Hematopoietic multipotent progenitor cell treated with erythropoietin and hydrocortisone succinate and interleukin-3 and kit ligand, for 6 days (in vitro differentiated cells): ENCODE results near the gene MAP7D1.

Source experiments
- DNase-seq: peaks from one replicate; pipeline ENCODE4 v3.0.0-alpha.2; 2015

MAP7D1 gene

DNA sequence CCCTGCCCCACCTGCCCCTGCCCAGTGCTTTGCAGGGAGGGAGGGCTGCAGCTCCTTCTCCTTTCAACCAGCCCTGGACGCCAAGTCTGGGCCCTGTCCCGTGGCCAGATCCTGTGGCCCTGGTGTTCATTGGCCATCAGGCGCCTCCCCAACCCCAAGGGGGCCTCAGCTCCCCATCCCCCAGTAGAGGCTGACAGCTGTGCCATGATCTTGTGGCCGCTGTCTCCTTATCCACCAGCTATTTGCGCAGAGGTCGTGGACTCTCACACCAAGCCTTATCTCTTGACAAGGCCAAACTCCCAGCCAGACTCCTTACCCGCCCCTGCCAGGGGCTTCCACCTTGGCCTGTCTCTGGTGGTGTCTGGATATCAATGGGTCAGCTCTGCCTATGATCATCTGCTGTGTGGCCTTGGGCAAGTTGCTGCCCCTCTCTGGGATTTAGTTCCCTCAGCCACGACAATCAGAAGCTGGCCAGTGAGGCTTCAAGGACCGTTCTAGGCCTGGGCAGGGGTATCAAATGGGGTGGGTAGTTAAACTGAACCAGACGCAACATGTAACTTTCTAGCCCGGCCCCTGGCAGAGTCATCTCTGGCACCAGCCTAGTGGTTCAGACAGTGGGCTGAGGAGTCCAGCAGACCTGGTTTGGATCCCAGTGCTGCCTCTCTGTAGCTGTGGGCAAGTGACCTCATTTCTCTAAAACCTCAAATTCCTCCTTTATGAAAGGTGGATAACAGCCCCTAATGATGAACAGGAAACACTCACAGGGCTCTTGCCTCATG is 27.6 kb upstream of the MAP7D1 start:
- peak; percentile 38 for DNase-seq

DNA sequence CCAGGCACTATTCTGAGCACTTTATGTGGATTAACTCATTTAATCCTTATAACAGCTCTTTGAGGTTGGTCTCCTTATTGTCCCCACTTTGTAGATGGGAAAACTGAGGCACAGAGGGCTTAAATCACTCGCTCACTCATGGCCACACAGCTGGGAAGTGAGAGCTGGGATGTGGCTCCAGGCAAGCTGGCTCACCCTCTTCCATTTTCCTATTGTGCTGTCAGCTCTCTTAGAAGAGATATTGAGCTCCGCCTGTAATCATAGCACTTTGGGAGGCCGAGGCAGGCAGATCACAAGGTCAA is 27.1 kb upstream of the MAP7D1 start:
- DNase-seq: no peak

DNA sequence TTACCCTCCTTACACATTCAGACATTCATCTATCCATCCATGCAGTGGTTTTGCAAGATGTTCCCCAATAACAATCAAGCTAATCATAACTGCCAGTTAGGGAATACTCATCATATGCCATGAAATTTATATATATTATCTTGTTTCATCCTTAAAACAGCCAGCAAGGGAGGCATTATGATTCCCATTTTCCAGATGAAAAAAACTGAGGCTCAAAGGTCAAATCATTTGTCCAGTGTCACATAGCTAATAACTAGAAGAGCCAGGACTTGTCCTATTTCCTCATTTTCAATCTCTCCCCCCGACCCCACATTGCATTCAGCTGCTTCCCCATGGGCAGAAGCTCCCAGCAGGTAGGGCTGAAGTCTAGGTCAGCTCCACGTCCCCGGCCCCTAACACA is 23.9 kb upstream of the MAP7D1 start:
- DNase-seq: no peak

DNA sequence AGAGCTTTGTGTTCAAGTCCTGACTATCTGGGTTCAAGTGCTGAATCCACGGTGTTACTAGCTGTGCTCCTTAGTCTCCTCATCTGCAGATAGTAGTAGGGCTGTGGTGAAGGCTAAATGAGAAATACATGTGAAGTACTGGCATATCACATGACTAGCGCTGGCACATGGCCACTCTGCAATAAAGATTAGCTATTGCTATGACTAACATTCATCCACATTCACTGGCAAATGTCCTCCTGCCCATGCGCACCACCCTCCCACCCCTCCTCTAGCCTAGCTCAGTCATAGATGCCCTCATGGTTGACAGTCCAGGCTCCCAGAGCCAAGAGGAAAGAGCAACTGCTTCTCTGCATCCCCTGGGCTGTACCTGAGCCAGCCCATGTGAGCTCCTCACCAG is 22.5 kb upstream of the MAP7D1 start:
- peak; percentile 81 for DNase-seq

DNA sequence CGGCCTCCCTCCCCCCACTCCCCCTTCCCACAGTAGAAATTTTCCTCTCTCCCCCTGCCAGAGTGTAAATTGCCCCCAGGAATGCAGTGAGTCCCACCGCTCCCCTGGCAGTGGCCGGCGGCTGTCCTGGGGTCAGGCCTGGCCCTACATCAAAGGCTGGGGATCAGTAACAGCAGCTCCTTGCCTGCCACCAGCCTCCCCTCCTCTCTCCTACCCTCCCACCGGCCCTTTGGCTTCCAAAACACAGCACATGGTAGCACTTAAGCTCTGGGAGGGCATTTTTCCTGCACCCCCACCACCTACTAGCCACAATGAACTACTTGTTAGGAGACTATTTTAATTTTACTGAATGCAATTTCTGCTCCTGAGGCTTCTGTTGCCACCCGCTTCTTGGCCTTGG is 21.9 kb upstream of the MAP7D1 start:
- DNase-seq: no peak

DNA sequence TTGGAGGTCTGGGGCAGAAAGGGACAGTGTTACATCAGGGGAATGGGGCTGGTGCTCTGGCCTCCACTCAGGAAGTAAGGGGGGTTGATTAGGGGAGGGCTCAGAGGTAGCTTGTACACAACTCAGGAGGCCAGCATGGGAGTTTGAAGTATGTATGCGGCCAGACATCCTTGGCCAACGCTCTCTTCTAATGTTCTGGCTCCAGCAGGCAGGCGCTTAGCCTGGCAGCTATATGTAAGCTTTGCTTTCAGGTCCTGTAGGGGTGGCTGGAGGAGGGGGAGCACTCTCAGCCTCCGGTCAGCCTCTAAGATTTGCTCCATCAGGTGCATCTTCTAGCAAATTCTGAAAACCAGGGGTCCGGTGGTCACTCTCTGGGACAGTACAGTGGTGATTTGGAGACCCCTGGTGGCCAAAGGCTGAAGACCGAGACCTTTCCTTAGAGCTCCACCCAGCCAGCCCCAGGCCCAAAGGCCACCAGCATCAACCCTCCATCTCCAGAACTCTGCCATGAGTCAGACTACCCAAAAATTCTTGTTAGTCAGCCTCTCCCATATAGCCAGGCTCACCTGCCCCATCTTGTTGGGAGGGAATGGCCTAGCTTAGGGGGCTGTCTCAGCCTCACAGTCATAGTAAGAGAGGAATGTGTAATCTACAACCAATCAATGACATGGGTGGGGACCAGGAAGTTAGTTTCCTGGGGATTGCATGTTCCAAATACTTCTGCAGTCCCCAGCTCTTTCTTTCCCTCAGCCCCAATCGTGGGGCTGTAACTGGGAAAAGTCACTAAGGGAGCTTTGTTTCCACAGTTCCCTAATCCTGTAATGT is 21.2 kb upstream of the MAP7D1 start:
- DNase-seq: peak; percentile 80

DNA sequence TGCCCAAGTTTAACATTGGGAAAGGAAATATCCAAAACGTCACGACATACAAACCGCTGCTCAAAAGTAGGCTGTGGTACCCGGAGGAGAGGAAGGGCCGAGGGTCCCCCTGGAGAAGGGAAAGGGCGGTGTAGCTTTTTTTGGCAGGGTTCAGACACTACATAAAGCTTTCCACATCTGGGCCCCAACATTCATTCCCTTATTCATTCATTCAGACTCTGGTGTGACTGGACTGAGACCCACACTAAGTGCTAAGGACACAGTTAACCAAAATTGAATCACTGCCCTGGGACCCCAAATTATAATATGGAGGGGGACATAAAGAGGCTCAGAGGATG is 20.7 kb upstream of the MAP7D1 start:
- no peak for DNase-seq

DNA sequence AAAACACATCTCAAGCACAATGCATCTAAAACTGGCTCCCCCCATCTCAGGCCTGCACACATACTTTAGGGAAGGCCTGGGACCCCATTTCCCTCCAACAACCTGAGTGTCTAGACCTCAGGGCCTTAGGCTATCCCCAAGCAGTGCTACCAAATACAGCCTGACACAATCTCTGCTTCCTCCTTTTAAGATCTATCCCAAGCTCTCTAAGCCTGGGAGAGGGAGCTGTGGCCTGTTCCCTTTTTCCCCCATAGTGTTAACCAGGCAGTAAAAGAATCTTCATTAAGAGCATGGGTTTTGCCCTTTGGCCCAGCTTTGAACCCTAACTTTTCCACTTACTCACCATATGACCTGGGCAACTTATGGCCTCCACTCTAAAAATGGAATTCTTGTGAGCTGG is 20.2 kb upstream of the MAP7D1 start:
- DNase-seq: no peak

DNA sequence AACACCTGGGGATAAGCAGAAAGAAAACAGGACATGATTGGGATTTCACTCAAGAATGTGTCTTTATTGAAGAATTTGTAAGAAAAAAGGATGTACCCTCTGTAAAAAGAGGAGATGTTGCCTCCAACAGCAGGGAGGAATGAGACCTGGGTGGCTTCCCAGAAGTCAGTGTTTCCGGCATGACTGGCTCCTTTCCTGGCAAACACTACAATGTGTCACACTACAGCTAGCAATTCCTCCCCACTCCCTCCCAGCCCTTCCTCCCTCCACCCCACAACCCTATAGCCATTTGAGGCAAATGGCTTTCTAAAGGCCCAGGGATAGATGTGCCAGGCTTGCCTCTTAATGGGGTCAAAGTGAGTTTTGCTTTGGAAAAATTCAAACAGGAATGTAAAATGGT is 19.4 kb upstream of the MAP7D1 start:
- no peak for DNase-seq

DNA sequence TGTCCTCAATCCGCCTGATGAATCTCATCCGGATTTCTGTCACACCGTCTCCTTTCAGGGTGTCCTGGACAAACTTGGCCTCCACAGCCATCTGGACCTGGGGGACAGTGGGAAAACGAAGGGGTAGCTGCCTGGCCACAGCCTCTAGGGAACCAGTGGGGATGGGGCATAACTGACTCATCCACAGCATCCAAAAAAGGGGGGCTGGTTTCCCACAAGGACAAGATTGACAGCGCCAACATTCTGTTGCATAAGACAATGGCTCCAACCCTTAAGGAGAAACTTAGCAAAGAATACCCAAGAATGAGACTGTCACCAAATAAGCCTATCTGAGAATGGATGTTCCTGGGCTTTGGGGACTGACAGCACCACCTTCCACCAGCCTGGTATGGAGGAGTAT is 18.7 kb upstream of the MAP7D1 start:
- DNase-seq: no peak

DNA sequence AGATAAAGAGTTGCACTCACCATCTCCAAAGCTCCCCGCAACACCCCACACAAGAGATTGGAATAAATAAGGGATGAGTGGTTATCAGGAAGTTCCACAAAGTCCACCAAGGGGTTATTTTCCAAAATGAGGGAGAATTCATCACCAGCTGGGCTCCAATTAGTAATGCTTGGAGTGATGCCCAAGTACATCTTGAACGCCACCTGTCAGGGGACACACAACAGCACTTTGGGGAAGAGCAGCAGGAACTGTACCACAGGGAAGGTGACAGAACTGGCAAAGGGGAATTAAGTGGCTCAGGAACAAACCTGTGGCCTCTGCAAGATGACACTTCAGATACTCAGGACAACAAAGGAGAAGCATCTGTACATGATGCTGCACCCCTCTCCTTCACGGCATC is 18.2 kb upstream of the MAP7D1 start:
- DNase-seq: no peak

DNA sequence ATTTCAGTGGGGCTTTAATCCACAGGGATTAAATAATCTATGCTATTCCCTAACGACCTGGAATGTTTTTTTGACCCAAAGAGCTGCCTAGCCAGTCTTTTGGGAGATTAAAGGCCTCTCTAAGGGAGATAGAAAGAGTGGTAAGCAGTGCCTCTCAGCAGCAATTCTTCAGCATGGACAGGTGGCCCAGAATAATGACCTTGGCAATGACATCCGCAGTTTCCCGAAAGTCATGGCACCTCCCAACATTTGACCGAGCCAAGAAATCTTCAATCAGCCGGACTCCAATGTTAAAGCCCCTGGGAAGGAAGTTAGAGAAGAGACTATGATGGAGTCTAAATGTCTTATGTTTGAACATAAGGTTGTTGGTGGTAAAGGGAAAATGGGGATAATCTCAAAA is 16.4 kb upstream of the MAP7D1 start:
- DNase-seq: no peak

DNA sequence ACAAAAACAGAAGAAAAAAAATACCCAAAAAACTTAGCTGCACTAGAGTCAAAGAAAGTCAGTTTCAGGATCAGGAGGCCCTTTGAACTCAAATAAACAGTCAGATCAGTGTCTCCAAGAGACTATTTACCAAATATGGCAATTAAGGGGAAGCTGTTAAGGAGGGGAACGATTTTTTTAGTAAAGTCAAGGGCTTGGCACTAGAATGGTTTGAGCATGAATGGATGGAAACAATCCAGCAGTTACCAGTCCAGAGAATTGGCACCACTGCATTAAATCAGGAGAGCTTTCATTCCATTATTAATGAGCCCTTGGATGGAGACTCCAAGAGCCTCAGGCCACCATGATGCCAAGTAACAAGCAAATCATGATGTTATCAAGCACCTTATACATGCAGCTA is 13.8 kb upstream of the MAP7D1 start:
- no peak for DNase-seq

DNA sequence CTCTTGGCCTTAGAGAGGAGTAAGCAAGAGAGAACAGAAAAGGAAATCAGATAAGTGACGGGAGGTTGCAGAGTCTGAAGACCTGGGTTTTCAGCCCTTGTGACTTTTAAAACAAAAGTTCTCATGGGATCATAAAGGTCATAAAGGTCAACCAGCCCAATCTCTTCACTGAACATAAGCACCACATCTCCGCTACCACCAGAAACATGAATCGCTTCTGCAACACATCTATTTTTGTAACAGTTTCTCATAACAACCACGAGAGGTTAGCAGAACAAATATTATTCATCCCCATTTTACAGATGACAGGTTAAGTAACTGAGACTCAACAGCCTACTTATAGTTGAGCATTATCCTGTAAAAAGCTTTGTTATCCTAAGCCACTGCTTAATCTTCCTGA is 12.5 kb upstream of the MAP7D1 start:
- DNase-seq: no peak

DNA sequence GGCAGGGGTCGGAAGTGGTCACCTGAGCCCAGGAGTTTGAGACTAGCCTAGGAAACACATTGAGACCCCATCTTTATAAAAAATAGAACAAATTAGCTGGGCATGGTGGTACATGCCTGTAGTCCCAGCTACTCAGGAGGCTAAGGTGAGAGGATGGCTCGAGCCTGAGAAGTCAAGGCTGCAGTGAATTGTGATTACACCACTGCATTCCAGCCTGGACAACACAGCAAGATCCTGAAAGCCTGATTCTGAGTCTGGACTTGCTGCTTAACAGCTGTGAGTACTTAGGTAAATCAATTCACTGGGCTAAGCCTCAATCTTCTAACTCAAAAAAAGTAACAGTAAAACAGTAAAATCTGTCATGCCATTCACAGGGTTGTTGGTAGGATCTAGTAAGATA is 11.5 kb upstream of the MAP7D1 start:
- DNase-seq: no peak

DNA sequence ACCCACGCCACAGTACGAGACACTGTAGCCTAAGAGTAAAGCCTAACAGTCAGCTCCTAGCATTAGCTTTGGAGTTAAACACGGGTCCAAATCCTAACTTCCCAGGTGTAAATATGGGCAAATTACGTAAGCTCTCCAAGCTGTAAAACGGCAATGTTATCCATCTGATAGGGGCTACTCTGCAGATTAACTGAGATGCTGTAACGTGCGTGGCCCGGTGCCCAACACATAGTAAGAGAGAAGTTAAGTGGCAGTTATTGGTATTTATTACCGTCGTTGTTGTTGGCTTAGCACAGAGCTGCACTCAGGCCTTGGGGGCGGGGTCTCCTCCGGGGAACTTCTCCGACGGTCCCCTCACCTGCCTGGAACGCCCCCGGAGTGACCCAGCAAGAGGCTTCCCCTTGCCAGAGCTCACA is 7.1 kb upstream of the MAP7D1 start:
- DNase-seq: no peak

DNA sequence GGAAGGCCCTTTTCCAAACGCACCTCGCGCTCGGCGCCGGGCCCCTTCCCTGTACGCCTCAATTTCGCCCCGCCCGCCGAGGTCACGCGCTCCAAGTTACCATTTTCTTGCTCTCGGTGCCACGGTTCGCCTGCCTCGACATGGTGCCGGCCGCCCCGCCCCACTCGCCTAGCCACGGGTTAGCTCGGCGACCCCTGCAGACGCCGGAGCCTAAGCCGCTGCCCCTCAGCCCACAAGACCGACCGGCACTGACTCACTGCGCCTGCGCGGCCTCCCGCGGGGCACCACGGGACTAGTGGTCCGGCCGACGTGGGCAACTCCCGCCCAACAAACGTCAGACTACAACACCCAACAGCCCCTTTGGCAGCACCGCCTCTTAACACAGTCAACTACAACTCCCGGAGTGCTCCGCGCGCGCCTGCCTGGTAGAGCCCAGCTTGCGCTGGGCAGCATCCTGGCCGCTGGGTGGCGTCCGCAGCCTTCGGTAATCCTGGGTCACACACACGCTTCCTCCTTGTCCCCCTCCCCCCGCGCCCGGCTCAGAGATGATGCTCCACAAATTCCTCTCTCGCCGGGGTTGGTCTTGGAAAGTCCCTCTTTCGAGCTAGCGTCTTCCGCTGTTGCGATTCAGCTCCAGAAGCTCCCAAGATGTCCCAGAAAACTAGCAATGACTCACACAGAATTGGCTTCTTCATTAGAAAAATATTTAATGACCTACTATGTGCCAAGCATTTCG is 6.6 kb upstream of the MAP7D1 start, which contains the start of gene TRAPPC3:
Gene TRAPPC3 (minus strand): TSS at position 250 of the 736 bp plus-strand sequence. CDS start 108 bp downstream, at position 142.
- DNase-seq: peak; percentile 100

DNA sequence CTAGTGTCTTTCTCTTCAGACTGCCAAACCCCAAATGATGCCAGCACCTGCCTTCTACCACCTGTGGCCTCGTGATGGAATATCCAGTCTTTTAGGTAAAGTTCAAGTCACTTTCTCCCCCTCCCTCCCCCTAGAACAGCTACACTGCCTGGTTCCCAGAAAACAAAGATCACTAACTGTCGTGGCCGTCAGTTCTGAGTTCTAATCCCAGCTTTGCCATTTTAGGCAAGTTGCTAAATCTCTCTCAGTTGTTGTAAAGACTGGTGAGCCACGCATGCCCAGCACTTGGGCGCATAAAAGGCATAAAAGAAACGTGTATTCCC is 6.0 kb upstream of the MAP7D1 start:
- peak; percentile 40 for DNase-seq

DNA sequence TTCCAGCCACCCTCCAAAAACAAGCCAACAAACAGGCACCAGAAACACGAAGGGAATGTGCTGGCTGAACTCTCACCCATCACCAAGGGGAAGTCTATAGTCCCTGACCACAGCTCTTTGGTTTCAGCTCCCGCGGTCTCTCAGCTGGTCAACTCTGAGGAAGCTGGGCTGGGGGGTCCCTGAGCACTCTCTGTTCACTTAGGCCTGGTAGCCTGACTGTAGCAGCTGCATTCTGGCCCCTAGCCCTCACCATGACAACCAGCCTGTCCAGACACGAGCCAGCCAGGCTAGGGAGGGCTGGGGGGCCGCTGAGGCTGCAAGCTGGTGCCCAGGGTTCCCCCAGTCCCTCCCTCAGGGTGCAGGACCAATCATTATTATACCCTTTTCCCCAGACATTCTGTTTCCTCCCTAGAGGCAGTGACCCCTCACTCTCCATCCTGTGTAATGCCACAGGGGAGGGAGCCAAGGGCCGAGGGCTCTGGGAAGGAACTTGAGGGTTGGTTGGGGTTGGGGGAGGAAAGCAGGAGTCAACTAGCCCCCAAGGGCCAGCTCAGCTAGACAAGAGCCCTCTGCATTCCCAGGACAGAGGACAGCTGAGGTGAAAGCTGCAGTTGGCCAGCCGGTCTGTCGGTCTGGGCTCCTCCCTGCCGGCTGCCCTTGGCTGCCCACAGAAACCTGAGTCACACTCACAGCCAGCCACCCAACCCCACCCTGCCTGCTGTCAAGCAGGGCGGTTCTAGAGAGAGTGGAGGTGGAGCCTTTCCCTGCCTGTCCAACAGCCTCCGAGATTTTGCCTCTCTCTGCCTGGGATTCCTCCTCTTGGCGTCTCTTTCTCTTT is 5.4 kb upstream of the MAP7D1 start:
- DNase-seq: peak; percentile 96

DNA sequence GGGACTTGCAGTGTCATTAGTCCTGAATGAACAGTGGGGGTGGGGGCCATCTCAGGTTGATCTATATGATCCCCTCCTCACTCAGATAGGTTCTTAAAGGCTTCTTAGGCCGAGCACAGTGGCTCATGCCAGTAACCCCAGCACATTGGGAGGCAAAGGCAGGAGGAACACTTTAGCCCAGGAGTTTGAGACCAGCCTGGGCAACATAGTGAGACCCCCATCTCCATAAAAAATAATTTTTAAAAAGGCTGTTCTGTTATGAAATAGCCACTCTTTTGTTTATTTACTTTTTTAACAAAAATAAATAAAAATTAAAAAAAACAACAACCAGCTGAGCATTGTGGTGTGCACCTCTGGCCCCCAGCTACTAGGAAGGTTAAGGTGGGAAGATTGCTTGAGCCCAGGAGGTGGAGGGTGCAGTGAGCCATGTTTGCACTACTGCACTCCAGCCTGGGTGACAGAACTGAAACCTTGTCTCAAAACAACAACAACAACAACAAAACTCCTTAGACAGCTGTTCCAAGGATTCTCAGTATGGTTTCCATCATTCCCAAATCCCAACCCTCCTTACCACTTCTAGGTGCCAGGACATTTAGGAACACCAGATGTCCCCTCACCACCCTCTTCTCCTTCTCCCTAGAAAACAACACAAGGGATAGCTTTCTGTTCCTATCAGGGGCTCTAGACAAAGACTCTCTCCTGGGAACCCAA is 4.7 kb upstream of the MAP7D1 start:
- no peak for DNase-seq

DNA sequence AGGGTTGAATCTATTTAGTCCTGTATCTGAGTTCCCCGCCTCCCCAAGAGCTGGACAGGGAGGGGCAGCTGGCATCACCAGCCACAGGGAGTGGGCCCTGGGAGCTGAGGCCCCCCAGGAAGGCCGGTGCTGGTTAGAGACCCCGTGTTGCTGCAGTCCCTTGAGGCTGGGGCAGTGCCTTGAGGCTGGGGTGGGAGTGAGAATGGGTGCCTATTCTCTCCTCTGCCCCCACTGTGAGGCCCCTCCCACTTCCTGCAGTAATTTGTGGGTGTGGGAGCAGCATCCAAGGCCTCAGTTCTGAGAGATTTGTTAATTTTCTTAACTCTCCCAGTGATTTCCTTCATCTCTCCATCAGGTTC is 4.1 kb upstream of the MAP7D1 start:
- DNase-seq: peak; percentile 49

DNA sequence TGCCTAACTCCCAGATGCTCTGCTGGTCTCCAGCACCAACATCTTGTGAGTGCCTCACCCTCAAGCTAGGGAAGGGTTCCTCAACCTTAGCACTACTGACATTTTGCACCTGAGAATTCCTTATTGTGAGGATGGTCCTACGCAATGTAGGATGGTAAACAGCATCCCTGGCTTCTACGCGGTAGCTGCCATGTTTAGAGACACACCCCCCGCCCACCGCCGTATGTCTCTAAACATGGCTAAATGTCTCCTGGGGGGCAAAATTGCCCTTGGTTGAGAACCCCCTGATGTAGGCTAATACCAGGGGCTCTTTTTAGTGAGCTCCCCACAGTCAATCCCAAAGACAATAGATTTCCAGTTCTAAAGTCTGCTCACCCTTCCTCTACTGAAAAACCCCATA is 2.5 kb upstream of the MAP7D1 start:
- DNase-seq: no peak

DNA sequence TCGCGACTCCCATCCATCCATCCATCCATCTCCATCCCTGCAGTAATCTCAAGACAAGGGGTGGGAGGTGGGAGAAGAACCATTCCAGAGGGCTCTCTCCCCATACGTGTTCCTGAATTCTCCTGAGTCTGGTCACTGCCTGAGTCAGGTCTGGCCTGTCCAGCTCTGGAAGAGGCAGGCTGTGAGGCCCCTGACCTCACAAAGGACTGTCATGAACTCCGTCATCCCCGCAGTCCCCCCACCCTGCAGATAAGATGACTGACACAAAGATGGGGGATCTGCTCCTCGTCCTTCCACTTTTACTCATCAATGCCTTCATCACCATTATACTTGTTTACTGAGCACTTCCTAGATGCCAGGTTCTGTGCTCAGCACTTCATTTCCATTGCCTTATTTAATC is 1.6 kb upstream of the MAP7D1 start:
- no peak for DNase-seq
